Progenitor cell of endocrine pancreas (in vitro differentiated cells): Measurements from ENCODE around the gene USP5. TPM values are rescaled to one million over a fixed set of nuclear protein-coding genes. Genes with fewer than 3 reads are reported as not detected.

Experiments
- DNase-seq: peaks from one replicate; pipeline ENCODE4 v3.0.0; 2021; ENCODE audit warnings: low spot score; ENCODE audit not compliant: unreplicated experiment
- H3K27ac Mint-ChIP-seq: 2 replicates; pipeline ENCODE4 v1.8.0; 2021; ENCODE audit warnings: mild to moderate bottlenecking, moderate library complexity, mixed read lengths
- H3K27me3 Mint-ChIP-seq: 2 replicates; pipeline ENCODE4 v1.8.0; 2021; ENCODE audit warnings: mixed read lengths
- H3K36me3 Mint-ChIP-seq: 2 replicates; pipeline ENCODE4 v1.8.0; 2022; ENCODE audit warnings: mixed read lengths; ENCODE audit not compliant: insufficient read depth
- H3K4me1 Mint-ChIP-seq: 2 replicates; pipeline ENCODE4 v1.8.0; 2021; ENCODE audit warnings: low read depth, mixed read lengths
- H3K4me3 Mint-ChIP-seq: 2 replicates; pipeline ENCODE4 v1.8.0; 2021; ENCODE audit warnings: low read depth, mild to moderate bottlenecking, moderate library complexity, mixed read lengths
- H3K9me3 Mint-ChIP-seq: 2 replicates; pipeline ENCODE4 v1.8.0; 2021; ENCODE audit warnings: low read depth, mixed read lengths
- total RNA-seq: library from RNA; stranded (reverse); gene quantifications from 2 replicates; pipeline ENCODE4 v1.2.1, GENCODE V29; 2021
- TF ChIP-seq, protein P1 (sequence below): fragments of 200-600 bp; sonication (generic); IDR thresholded peaks from one replicate; pipeline ENCODE4 v1.5.0; 2021; ENCODE audit warnings: antibody characterized with exemption, mild to moderate bottlenecking; ENCODE audit not compliant: unreplicated experiment

Gene USP5
- total RNA-seq, 1 donor from 2014 or later = 185 TPM

DNA sequence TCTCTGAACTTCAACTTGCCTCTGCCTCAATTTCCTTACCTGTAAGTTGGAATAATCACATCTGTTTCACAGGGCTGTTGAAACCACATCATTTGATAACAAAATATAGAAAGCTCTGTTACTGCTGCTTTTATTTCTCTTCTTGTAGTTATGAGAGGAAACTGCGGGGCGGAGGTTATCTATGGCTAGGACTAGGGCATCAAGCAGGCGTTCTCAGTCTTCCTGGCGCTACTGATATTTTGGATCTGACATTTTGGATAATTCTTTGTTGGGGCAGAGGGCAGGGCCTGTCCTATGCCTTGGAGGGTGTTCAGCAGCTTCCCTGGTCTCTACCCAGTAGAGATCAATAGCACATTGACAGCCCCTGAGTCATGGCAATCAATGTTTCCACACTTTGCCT lies 19.8 kb upstream of the USP5 start:
- H3K27me3 Mint-ChIP-seq = peaks cover 8% of the 10 kb centered on the region
- no peak overlapping the region for H3K27ac Mint-ChIP-seq
- TF ChIP-seq, protein P1, sequence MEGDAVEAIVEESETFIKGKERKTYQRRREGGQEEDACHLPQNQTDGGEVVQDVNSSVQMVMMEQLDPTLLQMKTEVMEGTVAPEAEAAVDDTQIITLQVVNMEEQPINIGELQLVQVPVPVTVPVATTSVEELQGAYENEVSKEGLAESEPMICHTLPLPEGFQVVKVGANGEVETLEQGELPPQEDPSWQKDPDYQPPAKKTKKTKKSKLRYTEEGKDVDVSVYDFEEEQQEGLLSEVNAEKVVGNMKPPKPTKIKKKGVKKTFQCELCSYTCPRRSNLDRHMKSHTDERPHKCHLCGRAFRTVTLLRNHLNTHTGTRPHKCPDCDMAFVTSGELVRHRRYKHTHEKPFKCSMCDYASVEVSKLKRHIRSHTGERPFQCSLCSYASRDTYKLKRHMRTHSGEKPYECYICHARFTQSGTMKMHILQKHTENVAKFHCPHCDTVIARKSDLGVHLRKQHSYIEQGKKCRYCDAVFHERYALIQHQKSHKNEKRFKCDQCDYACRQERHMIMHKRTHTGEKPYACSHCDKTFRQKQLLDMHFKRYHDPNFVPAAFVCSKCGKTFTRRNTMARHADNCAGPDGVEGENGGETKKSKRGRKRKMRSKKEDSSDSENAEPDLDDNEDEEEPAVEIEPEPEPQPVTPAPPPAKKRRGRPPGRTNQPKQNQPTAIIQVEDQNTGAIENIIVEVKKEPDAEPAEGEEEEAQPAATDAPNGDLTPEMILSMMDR = no peak
- no peak for DNase-seq
- H3K9me3 Mint-ChIP-seq = no peaks in the 10 kb centered on the region
- peaks cover 8% of the 10 kb centered on the region for H3K36me3 Mint-ChIP-seq
- peaks cover 8% of the 10 kb centered on the region for H3K4me1 Mint-ChIP-seq
- no peak overlapping the region for H3K4me3 Mint-ChIP-seq

DNA sequence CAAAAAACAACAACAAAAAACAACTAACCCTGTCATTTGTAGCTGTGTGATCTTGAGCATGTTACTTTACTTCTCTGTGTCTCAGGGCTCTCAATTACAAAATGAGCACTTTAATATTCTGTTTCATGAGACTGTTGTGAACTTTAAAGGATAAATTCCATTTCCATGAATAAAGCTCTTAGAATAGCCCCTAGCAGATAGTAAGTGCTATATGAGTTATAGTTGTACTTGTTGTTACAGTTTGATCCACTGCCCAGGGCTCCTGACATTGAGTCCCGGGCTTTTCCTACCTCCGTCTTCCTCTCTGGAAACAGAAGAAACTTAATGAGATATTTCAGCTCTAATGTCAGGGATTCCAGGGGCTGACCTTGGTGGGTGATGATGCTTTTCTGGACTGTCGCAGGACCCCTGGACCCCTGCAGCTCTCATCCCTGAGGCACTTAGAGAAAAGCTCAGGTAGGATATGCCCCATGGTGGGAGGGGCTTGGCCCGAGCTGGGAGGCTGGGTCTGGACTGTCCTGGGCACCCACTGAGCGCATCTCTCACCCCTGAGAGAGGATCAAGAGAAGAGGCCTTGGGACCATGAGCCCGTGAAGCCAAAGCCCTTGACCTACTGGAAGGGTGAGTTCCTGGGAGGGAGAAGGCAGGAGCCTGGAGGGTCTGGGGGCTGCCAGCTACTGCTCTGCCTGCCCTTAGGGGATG lies 18.6 kb upstream of the USP5 start:
- Mint-ChIP-seq H3K4me3 (no peak overlapping the region), H3K27ac (no peak overlapping the region), H3K27me3 (no peaks in the 10 kb centered on the region), H3K9me3 (no peaks in the 10 kb centered on the region), H3K36me3 (peaks cover 10% of the 10 kb centered on the region), H3K4me1 (peaks cover 2% of the 10 kb centered on the region)
- no peak for DNase-seq
- TF ChIP-seq, protein P1 = no peak

DNA sequence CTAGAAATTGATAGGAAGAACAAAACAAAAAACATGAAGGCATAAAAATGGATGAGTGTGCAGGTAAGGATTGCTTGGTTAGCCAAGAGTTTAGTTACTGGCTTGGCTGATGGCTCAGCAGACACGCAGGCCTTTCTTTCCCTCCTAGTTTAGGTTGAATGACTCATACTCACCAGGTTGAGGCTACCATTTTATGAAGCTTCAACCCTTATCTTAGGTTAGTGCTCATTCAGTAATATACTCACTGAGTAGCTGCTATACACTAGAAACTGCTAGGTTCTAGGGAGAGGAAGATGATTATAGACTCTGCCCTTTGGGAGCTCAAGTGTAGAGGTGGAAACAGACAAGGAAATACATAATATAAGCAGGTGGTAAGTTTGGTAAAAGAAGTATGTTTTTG lies 17.7 kb upstream of the USP5 start:
- Mint-ChIP-seq H3K27ac (no peak overlapping the region), H3K4me3 (no peak overlapping the region), H3K27me3 (no peaks in the 10 kb centered on the region), H3K36me3 (peaks cover 14% of the 10 kb centered on the region), H3K4me1 (peaks cover 2% of the 10 kb centered on the region), H3K9me3 (no peaks in the 10 kb centered on the region)
- TF ChIP-seq, protein P1 = no peak
- DNase-seq = no peak

DNA sequence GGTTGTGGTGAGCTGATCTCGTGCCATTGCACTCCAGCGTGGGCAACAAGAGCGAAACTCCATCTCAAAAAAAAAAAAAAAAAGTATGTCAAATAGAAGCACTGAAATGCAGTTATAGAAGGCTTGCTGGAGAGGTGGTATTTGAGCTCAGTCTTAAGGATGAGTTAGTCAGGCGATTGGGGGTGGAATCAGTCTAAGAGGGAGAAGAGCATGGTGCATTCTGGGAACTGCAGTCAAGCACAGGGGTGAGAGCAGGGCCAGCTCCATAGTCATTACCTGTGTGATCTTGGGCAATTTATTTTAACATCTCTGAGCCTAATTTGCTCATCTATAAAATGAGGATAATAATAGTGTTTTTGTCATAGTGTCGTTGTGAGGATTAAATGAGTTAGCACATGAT lies 17.1 kb upstream of the USP5 start:
- DNase-seq = no peak
- TF ChIP-seq, protein P1 = no peak
- H3K27ac Mint-ChIP-seq = no peak overlapping the region
- H3K36me3 Mint-ChIP-seq = peaks cover 14% of the 10 kb centered on the region
- H3K4me1 Mint-ChIP-seq = peaks cover 2% of the 10 kb centered on the region
- H3K9me3 Mint-ChIP-seq = no peaks in the 10 kb centered on the region
- H3K4me3 Mint-ChIP-seq = no peak overlapping the region
- no peaks in the 10 kb centered on the region for H3K27me3 Mint-ChIP-seq

DNA sequence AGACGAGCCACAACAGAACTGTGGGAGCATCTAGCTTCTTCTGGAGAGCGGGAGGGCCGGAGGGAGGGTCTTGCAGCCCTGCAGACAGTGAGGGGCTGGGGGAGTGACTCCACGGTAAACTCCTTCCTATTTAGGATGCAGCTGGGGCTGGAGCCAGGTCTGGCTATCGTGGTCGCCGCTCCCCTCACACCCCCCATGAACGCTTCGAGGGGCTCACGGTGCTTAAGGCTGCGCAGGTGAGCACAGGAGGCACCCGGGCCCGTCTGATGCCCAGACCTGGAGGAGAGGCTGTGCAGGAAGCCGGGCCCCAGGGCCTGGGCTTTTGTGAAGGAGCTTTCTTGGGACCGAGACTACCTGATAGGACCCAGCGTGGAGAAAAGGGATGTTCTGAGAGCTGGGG lies 15.1 kb upstream of the USP5 start:
- H3K27me3 Mint-ChIP-seq = no peaks in the 10 kb centered on the region
- TF ChIP-seq, protein P1 = no peak
- H3K4me1 Mint-ChIP-seq = peaks cover 3% of the 10 kb centered on the region
- H3K4me3 Mint-ChIP-seq = no peak overlapping the region
- no peaks in the 10 kb centered on the region for H3K9me3 Mint-ChIP-seq
- no peak overlapping the region for H3K27ac Mint-ChIP-seq
- peaks cover 13% of the 10 kb centered on the region for H3K36me3 Mint-ChIP-seq
- no peak for DNase-seq
